HTR-8/SVneo (cell line): Measurements from ENCODE around the gene TMEM132E.
A peak's percentile ranks its signal among the peaks of the same experiment; 100 is the strongest.

Experiments used
- DNase-seq: peaks from one replicate; pipeline ENCODE4 v3.0.0; 2011; ENCODE audit warnings: low spot score, mixed read lengths; ENCODE audit not compliant: insufficient read length
- FAIRE-seq: peaks from 2 replicates; lab custom pipeline; 2011; peaks lifted over from hg19 to GRCh38; lab: Jason Lieb, UNC

Gene TMEM132E

GRCh38 chr17:34624767-34625383 lies 45.5 kb downstream of the TMEM132E start:
- FAIRE-seq (no peak), DNase-seq (no peak)

GRCh38 chr17:34626121-34626681 lies 46.8 kb downstream of the TMEM132E start:
- no peak for FAIRE-seq
- DNase-seq, result no peak

- FAIRE-seq, result no peak
- DNase-seq, result no peak
Observed at GRCh38 chr17:34628879-34629278, 49.5 kb downstream of the TMEM132E start.

- DNase-seq (no peak), FAIRE-seq (no peak)
Observed at GRCh38 chr17:34633351-34633750, 54.0 kb downstream of the TMEM132E start.

GRCh38 chr17:34633760-34634159 lies 54.4 kb downstream of the TMEM132E start:
- DNase-seq, result no peak
- no peak for FAIRE-seq

GRCh38 chr17:34634551-34635160 lies 55.3 kb downstream of the TMEM132E start:
- FAIRE-seq (no peak), DNase-seq (no peak)

- DNase-seq (no peak), FAIRE-seq (no peak)
Observed at GRCh38 chr17:34635876-34636275, 56.5 kb downstream of the TMEM132E start.

- DNase-seq, result no peak
- no peak for FAIRE-seq
Observed at GRCh38 chr17:34637041-34637547, 57.7 kb downstream of the TMEM132E start.

GRCh38 chr17:34637548-34638525 lies 58.5 kb downstream of the TMEM132E start:
- peak; percentile 66 for DNase-seq
- FAIRE-seq, result no peak

GRCh38 chr17:34638526-34639260 lies 59.3 kb downstream of the TMEM132E start:
- FAIRE-seq, result no peak
- no peak for DNase-seq

- FAIRE-seq (no peak), DNase-seq (no peak)
Observed at GRCh38 chr17:34639706-34640425, 60.5 kb downstream of the TMEM132E start.

GRCh38 chr17:34641368-34641767 lies 62.0 kb downstream of the TMEM132E start:
- no peak for DNase-seq
- no peak for FAIRE-seq

- DNase-seq (no peak), FAIRE-seq (no peak)
Observed at GRCh38 chr17:34644941-34645550, 65.7 kb downstream of the TMEM132E start.

- no peak for DNase-seq
- FAIRE-seq, result no peak
Observed at GRCh38 chr17:34645594-34645993, 66.2 kb downstream of the TMEM132E start.

- no peak for FAIRE-seq
- no peak for DNase-seq
Observed at GRCh38 chr17:34647511-34647910, 68.1 kb downstream of the TMEM132E start.

GRCh38 chr17:34650051-34650750 lies 70.8 kb downstream of the TMEM132E start:
- no peak for DNase-seq
- FAIRE-seq, result no peak

- DNase-seq (no peak), FAIRE-seq (no peak)
Observed at GRCh38 chr17:34651402-34651811, 72.0 kb downstream of the TMEM132E start.

- DNase-seq (no peak), FAIRE-seq (no peak)
Observed at GRCh38 chr17:34652021-34652555, 72.7 kb downstream of the TMEM132E start.
